Tibial artery (tissue), 4 donors: ENCODE results near the gene PRRT3.
"Not testable (repeated sequence)": the region's sequence is repeated elsewhere in the genome, so short reads cannot be mapped to it uniquely, and the experiment has no call there.

Experiments
- DNase-seq, 2 donors: peaks; one replicate each; pipeline ENCODE4 v3.0.0-alpha.2; 2019
- H3K27ac ChIP-seq, 2 donors: fragments of 200-600 bp; sonication (generic) in 1 of 2; 1 replicate in 1 of 2; 2 replicates in 1 of 2; pipeline ENCODE4 v1.5.1; 2018 to 2019; ENCODE audit warnings: mild to moderate bottlenecking in 1 of 2
- H3K27me3 ChIP-seq, 2 donors: fragments of 200-600 bp; sonication (generic) in 1 of 2; one replicate each; pipeline versions ENCODE4 v1.5.1 to v1.6.0; 2016 to 2019
- H3K36me3 ChIP-seq, 3 donors: fragments of 200-600 bp; sonication (generic) in 2 of 3; one replicate each; pipeline ENCODE4 v1.5.1; 2016 to 2019; ENCODE audit warnings: mild to moderate bottlenecking in 2 of 3
- H3K4me1 ChIP-seq, 4 donors: fragments of 200-600 bp; sonication (generic) in 2 of 4; 1 replicate in 3 of 4; 2 replicates in 1 of 4; pipeline ENCODE4 v1.5.1; 2016 to 2019
- H3K4me3 ChIP-seq, 2 donors: fragments of 200-600 bp; sonication (generic) in 1 of 2; 1 replicate in 1 of 2; 2 replicates in 1 of 2; pipeline ENCODE4 v1.5.1; 2018 to 2019; ENCODE audit warnings: mild to moderate bottlenecking in 2 of 2
- H3K9me3 ChIP-seq, 3 donors: fragments of 200-600 bp; sonication (generic) in 1 of 3; one replicate each; pipeline ENCODE4 v1.5.1; 2016 to 2019
- CTCF ChIP-seq, 2 experiments: fragments of 200-600 bp in 1 of 2; fragments of 450-650 bp in 1 of 2; IDR thresholded peaks; one replicate each; pipeline ENCODE4 v1.5.1; 2017 to 2019; ENCODE audit warnings: antibody characterized with exemption in 2 of 2, mild to moderate bottlenecking in 1 of 2, moderate library complexity in 1 of 2
- intact Hi-C: fragments of 100-400 bp; cut with DNase I; formaldehyde crosslinking; loops from one replicate; pipeline ENCODE4 v1.15.0; 2023; ENCODE audit warnings: low total_unique reads

The PRRT3 gene

GRCh38 chr3:9942934-9943690 lies 9.1 kb downstream of the PRRT3 start:
- Histone ChIP-seq H3K4me1 (peaks cover 0 to 18% (median 12%) of the 10 kb centered on the region in 4 donors), H3K4me3 (no peak overlapping the region), H3K36me3 (peaks cover 0 to 47% (median 20%) of the 10 kb centered on the region in 3 donors), H3K9me3 (no peaks in the 10 kb centered on the region), H3K27me3 (no peaks in the 10 kb centered on the region), H3K27ac (no peak overlapping the region)
- intact Hi-C loops = loop anchor here (10.0 kb wide), 2 partner anchors 72 to 98 kb away; partner anchors contain the start of gene RPUSD3
- no peak for TF ChIP-seq CTCF (IDR thresholded peaks at IDR 0.05)
- DNase-seq = no peak

GRCh38 chr3:9942164-9942563 lies 10.0 kb downstream of the PRRT3 start:
- Histone ChIP-seq H3K9me3 (no peaks in the 10 kb centered on the region), H3K4me3 (no peak overlapping the region), H3K27ac (no peak overlapping the region), H3K4me1 (peaks cover 0 to 9% (median 4%) of the 10 kb centered on the region in 4 donors), H3K27me3 (no peaks in the 10 kb centered on the region), H3K36me3 (peaks cover 6 to 56% (median 29%) of the 10 kb centered on the region in 3 donors)
- no peak for TF ChIP-seq CTCF (IDR thresholded peaks at IDR 0.05)
- DNase-seq = no peak
- intact Hi-C loops = loop anchor here (10.0 kb wide), 2 partner anchors 73 to 97 kb away; partner anchors contain the start of gene RPUSD3

GRCh38 chr3:9940746-9941145 lies 11.5 kb downstream of the PRRT3 start:
- no peak overlapping the region for H3K27ac ChIP-seq
- no peaks in the 10 kb centered on the region for H3K27me3 ChIP-seq
- H3K36me3 ChIP-seq = peaks cover 6 to 66% (median 36%) of the 10 kb centered on the region in 3 donors
- intact Hi-C loops = loop anchor here (10.0 kb wide), 2 partner anchors 74 to 96 kb away; partner anchors contain the start of gene RPUSD3
- no peak overlapping the region for H3K4me3 ChIP-seq
- no peaks in the 10 kb centered on the region for H3K9me3 ChIP-seq
- peaks cover 0 to 8% (median 6%) of the 10 kb centered on the region in 4 donors for H3K4me1 ChIP-seq
- DNase-seq = no peak
- no peak for TF ChIP-seq CTCF (IDR thresholded peaks at IDR 0.05)

GRCh38 chr3:9939906-9940305 lies 12.3 kb downstream of the PRRT3 start:
- not testable (repeated sequence) for DNase-seq

GRCh38 chr3:9938966-9939365 lies 13.2 kb downstream of the PRRT3 start:
- Histone ChIP-seq H3K27me3 (no peaks in the 10 kb centered on the region), H3K4me1 (peaks cover 4 to 23% (median 19%) of the 10 kb centered on the region in 4 donors), H3K36me3 (peaks cover 6 to 61% (median 29%) of the 10 kb centered on the region in 3 donors), H3K27ac (no peak overlapping the region), H3K4me3 (no peak overlapping the region), H3K9me3 (no peaks in the 10 kb centered on the region)
- no peak for TF ChIP-seq CTCF (IDR thresholded peaks at IDR 0.05)
- intact Hi-C loops = no loop called here
- DNase-seq = no peak

More at GRCh38 chr3:9939906-9940305, 12.3 kb downstream of the PRRT3 start:
- H3K27ac ChIP-seq, H3K9me3 ChIP-seq, H3K4me3 ChIP-seq, H3K27me3 ChIP-seq: not testable (repeated sequence)
- intact Hi-C loops = loop anchor here (10.0 kb wide), 2 partner anchors 75 to 95 kb away; partner anchors contain the start of gene RPUSD3
- Histone ChIP-seq H3K36me3 (peaks cover 6 to 69% (median 36%) of the 10 kb centered on the region in 3 donors), H3K4me1 (peaks cover under 1 to 15% (median 10%) of the 10 kb centered on the region in 4 donors)
